Measurements from ENCODE around the gene CCDC197. TPM values are rescaled to one million over a fixed set of nuclear protein-coding genes. Genes with fewer than 3 reads are reported as not detected.

The CCDC197 gene
- polyA plus RNA-seq, 1 donor: 0.13 TPM

GRCh38 chr14:93977171-93977570 is 19.9 kb upstream of the CCDC197 start:
- no peak for DNase-seq (ENCODE audit: low read depth)

GRCh38 chr14:93977790-93978581 is 19.1 kb upstream of the CCDC197 start:
- no peak for DNase-seq (ENCODE audit: low read depth)

- no peak for DNase-seq (ENCODE audit: low read depth)
Measured at GRCh38 chr14:93978735-93979134, 18.4 kb upstream of the CCDC197 start.

- DNase-seq (ENCODE audit: low read depth): no peak
Measured at GRCh38 chr14:93980456-93981201, 16.5 kb upstream of the CCDC197 start.

GRCh38 chr14:93981316-93982229 is 15.5 kb upstream of the CCDC197 start:
- no peak for DNase-seq (ENCODE audit: low read depth)

GRCh38 chr14:93982230-93983007 is 14.7 kb upstream of the CCDC197 start:
- no peak for DNase-seq (ENCODE audit: low read depth)

GRCh38 chr14:93984070-93984469 is 13.0 kb upstream of the CCDC197 start:
- no peak for DNase-seq (ENCODE audit: low read depth)

- no peak for DNase-seq (ENCODE audit: low read depth)
Measured at GRCh38 chr14:93984987-93985410, 12.1 kb upstream of the CCDC197 start.

GRCh38 chr14:93986955-93987354 is 10.1 kb upstream of the CCDC197 start:
- no peak for DNase-seq (ENCODE audit: low read depth)

- no peak for DNase-seq (ENCODE audit: low read depth)
Measured at GRCh38 chr14:93987376-93987775, 9.7 kb upstream of the CCDC197 start.

GRCh38 chr14:93987815-93988476 is 9.2 kb upstream of the CCDC197 start:
- DNase-seq (ENCODE audit: low read depth): no peak

- DNase-seq (ENCODE audit: low read depth): no peak
Measured at GRCh38 chr14:93989939-93990338, 7.2 kb upstream of the CCDC197 start.

- DNase-seq (ENCODE audit: low read depth): no peak
Measured at GRCh38 chr14:93991212-93991611, 5.9 kb upstream of the CCDC197 start.

- no peak for DNase-seq (ENCODE audit: low read depth)
Measured at GRCh38 chr14:93991649-93992048, 5.5 kb upstream of the CCDC197 start.

GRCh38 chr14:93993382-93993781 is 3.7 kb upstream of the CCDC197 start:
- no peak for DNase-seq (ENCODE audit: low read depth)

GRCh38 chr14:93994919-93995682 is 2.0 kb upstream of the CCDC197 start:
- no peak for DNase-seq (ENCODE audit: low read depth)

- no peak for DNase-seq (ENCODE audit: low read depth)
Measured at GRCh38 chr14:93996130-93996695, 888 bp upstream of the CCDC197 start.

- DNase-seq (ENCODE audit: low read depth): no peak
Measured at GRCh38 chr14:93997916-93998870, 1.1 kb downstream of the CCDC197 start.
